Stimulated activated CD4-positive, alpha-beta T cell treated with anti-CD3 and anti-CD28 coated beads, Interleukin-4, amount 100 ng/mL, for 48 hours (primary cell): ENCODE data around the gene TCERG1L.

Experiments used
- DNase-seq, 2 donors: peaks; one replicate each; pipeline ENCODE4 v3.0.0-alpha.2; 2020; ENCODE audit warnings: low read depth in 2 of 2

TCERG1L gene

GRCh38 chr10:131207176-131207575 is 104.3 kb downstream of the TCERG1L start:
- DNase-seq = no peak

- DNase-seq = no peak
Observed at GRCh38 chr10:131206111-131206995, 105.2 kb downstream of the TCERG1L start.

- DNase-seq = no peak
Observed at GRCh38 chr10:131205556-131205955, 106.0 kb downstream of the TCERG1L start.

- no peak for DNase-seq
Observed at GRCh38 chr10:131204406-131205152, 106.9 kb downstream of the TCERG1L start.

- no peak for DNase-seq
Observed at GRCh38 chr10:131203456-131204357, 107.8 kb downstream of the TCERG1L start.

- DNase-seq = no peak
Observed at GRCh38 chr10:131202990-131203389, 108.5 kb downstream of the TCERG1L start.

- no peak for DNase-seq
Observed at GRCh38 chr10:131201741-131202515, 109.6 kb downstream of the TCERG1L start.

GRCh38 chr10:131200856-131201470 is 110.6 kb downstream of the TCERG1L start:
- no peak for DNase-seq

- no peak for DNase-seq
Observed at GRCh38 chr10:131199646-131200045, 111.9 kb downstream of the TCERG1L start.

GRCh38 chr10:131198843-131199242 is 112.7 kb downstream of the TCERG1L start:
- DNase-seq = no peak

- DNase-seq = no peak
Observed at GRCh38 chr10:131198401-131198800, 113.1 kb downstream of the TCERG1L start.

GRCh38 chr10:131196176-131196885 is 115.2 kb downstream of the TCERG1L start:
- DNase-seq = no peak

GRCh38 chr10:131195558-131196159 is 115.9 kb downstream of the TCERG1L start:
- DNase-seq = no peak

GRCh38 chr10:131195116-131195515 is 116.4 kb downstream of the TCERG1L start:
- DNase-seq = no peak

- DNase-seq = no peak
Observed at GRCh38 chr10:131193923-131194322, 117.6 kb downstream of the TCERG1L start.

GRCh38 chr10:131188494-131188893 is 123.0 kb downstream of the TCERG1L start:
- DNase-seq = no peak

GRCh38 chr10:131187926-131188325 is 123.6 kb downstream of the TCERG1L start:
- DNase-seq = no peak

GRCh38 chr10:131187274-131187673 is 124.2 kb downstream of the TCERG1L start:
- no peak for DNase-seq

GRCh38 chr10:131186547-131187253 is 124.8 kb downstream of the TCERG1L start:
- no peak for DNase-seq
